NCI-H146 treated with DMSO at 0.1 percent for 48 hours (cell line): Measurements from ENCODE around the gene PDGFRB.

Experiments
- DNase-seq: peaks from one replicate; lab custom pipeline; 2025; ENCODE audit not compliant: unreplicated experiment; lab: John Stamatoyannopoulos, UW

The PDGFRB gene

GRCh38 chr5:150182774-150183173, 27.1 kb upstream of the PDGFRB start:
- no peak for DNase-seq

- DNase-seq: no peak
Measured at GRCh38 chr5:150181766-150182545, 26.3 kb upstream of the PDGFRB start.

- DNase-seq: no peak
Measured at GRCh38 chr5:150181027-150181426, 25.4 kb upstream of the PDGFRB start.

GRCh38 chr5:150180241-150181026, 24.8 kb upstream of the PDGFRB start:
- DNase-seq: no peak

- no peak for DNase-seq
Measured at GRCh38 chr5:150179019-150179620, 23.5 kb upstream of the PDGFRB start.

- DNase-seq: no peak
Measured at GRCh38 chr5:150178262-150178661, 22.6 kb upstream of the PDGFRB start.

- DNase-seq: no peak
Measured at GRCh38 chr5:150177721-150178120, 22.1 kb upstream of the PDGFRB start.

- DNase-seq: no peak
Measured at GRCh38 chr5:150176745-150177477, 21.3 kb upstream of the PDGFRB start.

- DNase-seq: no peak
Measured at GRCh38 chr5:150175536-150175935, 19.9 kb upstream of the PDGFRB start.

- no peak for DNase-seq
Measured at GRCh38 chr5:150175076-150175475, 19.4 kb upstream of the PDGFRB start.

GRCh38 chr5:150174285-150174684, 18.6 kb upstream of the PDGFRB start:
- DNase-seq: no peak

GRCh38 chr5:150173161-150173560, 17.5 kb upstream of the PDGFRB start:
- DNase-seq: no peak

- no peak for DNase-seq
Measured at GRCh38 chr5:150172556-150172955, 16.9 kb upstream of the PDGFRB start.

GRCh38 chr5:150172145-150172544, 16.5 kb upstream of the PDGFRB start:
- no peak for DNase-seq

GRCh38 chr5:150168864-150169263, 13.2 kb upstream of the PDGFRB start:
- no peak for DNase-seq

- DNase-seq: no peak
Measured at GRCh38 chr5:150167908-150168307, 12.3 kb upstream of the PDGFRB start.

GRCh38 chr5:150167512-150167850, 11.8 kb upstream of the PDGFRB start:
- DNase-seq: no peak

GRCh38 chr5:150166650-150167511, 11.2 kb upstream of the PDGFRB start, which contains the start of gene CDX1:
TSS of gene CDX1 (plus strand) at chr5:150166778. CDS start at chr5:150166877, 99 bp downstream.
- no peak for DNase-seq

- no peak for DNase-seq
Measured at GRCh38 chr5:150166037-150166649, 10.5 kb upstream of the PDGFRB start.
